GM08714 (cell line): ENCODE data around the gene ZNF684.
"Not testable (repeated sequence)": the region's sequence is repeated elsewhere in the genome, so short reads cannot be mapped to it uniquely, and the experiment has no call there.

Experiments used
- H3K4me3 ChIP-seq: fragments of 200-500 bp; sonication (Bioruptor generic); 2 replicates; pipeline ENCODE4 v1.5.1; 2014; ENCODE audit warnings: mild to moderate bottlenecking, low read length, inconsistent platforms
- ZNF274 ChIP-seq: IDR thresholded peaks from 2 replicates; pipeline ENCODE4 v1.6.1; 2012; ENCODE audit warnings: mild to moderate bottlenecking, low read depth, low read length

ZNF684 gene

GRCh38 chr1:40556121-40556520 lies 24.7 kb downstream of the ZNF684 start:
- no peak overlapping the region for H3K4me3 ChIP-seq
- TF ChIP-seq ZNF274, result no peak

- H3K4me3 ChIP-seq, result not testable (repeated sequence)
Measured at GRCh38 chr1:40558241-40558640, 26.8 kb downstream of the ZNF684 start.

- no peak for TF ChIP-seq ZNF274
- no peak overlapping the region for H3K4me3 ChIP-seq
Measured at GRCh38 chr1:40562185-40562584, 30.7 kb downstream of the ZNF684 start.

GRCh38 chr1:40563266-40563665 lies 31.8 kb downstream of the ZNF684 start:
- no peak overlapping the region for H3K4me3 ChIP-seq
- TF ChIP-seq ZNF274, result no peak

- no peak overlapping the region for H3K4me3 ChIP-seq
- no peak for TF ChIP-seq ZNF274
Measured at GRCh38 chr1:40564506-40564905, 33.1 kb downstream of the ZNF684 start.

GRCh38 chr1:40564913-40565312 lies 33.5 kb downstream of the ZNF684 start:
- no peak for TF ChIP-seq ZNF274
- no peak overlapping the region for H3K4me3 ChIP-seq

- no peak for TF ChIP-seq ZNF274
- no peak overlapping the region for H3K4me3 ChIP-seq
Measured at GRCh38 chr1:40567825-40568224, 36.4 kb downstream of the ZNF684 start.

GRCh38 chr1:40574805-40575204 lies 43.4 kb downstream of the ZNF684 start:
- not testable (repeated sequence) for H3K4me3 ChIP-seq

GRCh38 chr1:40575336-40575735 lies 43.9 kb downstream of the ZNF684 start:
- TF ChIP-seq ZNF274, result no peak
- H3K4me3 ChIP-seq, result no peak overlapping the region

GRCh38 chr1:40582116-40582515 lies 50.7 kb downstream of the ZNF684 start:
- no peak for TF ChIP-seq ZNF274
- no peak overlapping the region for H3K4me3 ChIP-seq

- no peak overlapping the region for H3K4me3 ChIP-seq
- no peak for TF ChIP-seq ZNF274
Measured at GRCh38 chr1:40583980-40584379, 52.5 kb downstream of the ZNF684 start.

GRCh38 chr1:40588586-40588985 lies 57.1 kb downstream of the ZNF684 start:
- no peak overlapping the region for H3K4me3 ChIP-seq
- no peak for TF ChIP-seq ZNF274

- no peak overlapping the region for H3K4me3 ChIP-seq
- no peak for TF ChIP-seq ZNF274
Measured at GRCh38 chr1:40592107-40592803, 60.8 kb downstream of the ZNF684 start.

GRCh38 chr1:40593449-40594186 lies 62.2 kb downstream of the ZNF684 start:
- H3K4me3 ChIP-seq, result no peak overlapping the region
- no peak for TF ChIP-seq ZNF274

- H3K4me3 ChIP-seq, result no peak overlapping the region
- no peak for TF ChIP-seq ZNF274
Measured at GRCh38 chr1:40594187-40594531, 62.7 kb downstream of the ZNF684 start.

- no peak overlapping the region for H3K4me3 ChIP-seq
- TF ChIP-seq ZNF274, result no peak
Measured at GRCh38 chr1:40595623-40596022, 64.2 kb downstream of the ZNF684 start.
